GM12878 (cell line): ENCODE results near the gene SHOC2. TPM values are rescaled to one million over a fixed set of nuclear protein-coding genes. Genes with fewer than 3 reads are reported as not detected.

Source experiments
- ATAC-seq: fragments of 200-7000 bp; cut with Tn5 transposase; 3 replicates; pipeline ENCODE4 v1.9.1; 2020; ENCODE audit warnings: mild to moderate bottlenecking, moderate library complexity
- BruUV-seq: library from RNA; stranded (reverse); fragments of 400-500 nt; replicated peaks from 2 replicates; lab custom pipeline; 2021; lab: Mats Ljungman, UMichigan
- CTCF ChIA-PET: fragments of 300-600 bp; sonication (Branson Sonifier 250); formaldehyde crosslinking; extraction: SDS; loops from one replicate; lab custom pipeline; 2021; ENCODE audit warnings: inconsistent platforms; lab: Yijun Ruan, JAX
- POLR2A ChIA-PET: fragments of 350-600 bp; formaldehyde crosslinking; extraction: SDS; loops from one replicate; lab custom pipeline; 2021; ENCODE audit warnings: inconsistent platforms; lab: Charles Lee
- RAD21 ChIA-PET: fragments of 300-600 bp; sonication (Branson Sonifier 250); formaldehyde crosslinking; loops from one replicate; lab custom pipeline; 2023; ENCODE audit warnings: antibody characterized with exemption; ENCODE audit not compliant: unreplicated experiment; lab: Charles Lee
- SMC1A ChIA-PET: fragments of 300-600 bp; sonication (Branson Sonifier 250); formaldehyde crosslinking; loops from one replicate; lab custom pipeline; 2023; ENCODE audit not compliant: unreplicated experiment, uncharacterized antibody; lab: Charles Lee
- DNase-seq: peaks from one replicate; pipeline ENCODE4 v3.0.0-alpha.2; 2011; ENCODE audit warnings: low read depth, low spot score
- FAIRE-seq: peaks from 3 replicates; lab custom pipeline; 2011; peaks lifted over from hg19 to GRCh38; lab: Jason Lieb, UNC
- H2AFZ ChIP-seq: 2 replicates; pipeline ENCODE4 v1.6.0; 2011; ENCODE audit warnings: low read depth, low read length, control low read depth; ENCODE audit not compliant: control insufficient read depth
- H3K27ac ChIP-seq: 2 replicates; pipeline ENCODE4 v1.5.1; 2011; ENCODE audit warnings: control low read depth; ENCODE audit not compliant: control insufficient read depth, insufficient read depth
- H3K27me3 ChIP-seq, 2 experiments: replicated peaks in 1 of 2; 2 replicates each; pipeline versions ENCODE4 v1.6.0 to v1.6.1; 2011; ENCODE audit warnings: low read length in 1 of 2; ENCODE audit not compliant: control insufficient read depth in 2 of 2, insufficient read depth in 2 of 2
- H3K36me3 ChIP-seq, 2 experiments: 2 replicates each; pipeline ENCODE4 v1.5.1; 2011; ENCODE audit warnings: low read length in 1 of 2; ENCODE audit not compliant: control insufficient read depth in 2 of 2, insufficient read depth in 2 of 2
- H3K4me1 ChIP-seq: 2 replicates; pipeline ENCODE4 v1.6.1; 2011; ENCODE audit warnings: mild to moderate bottlenecking, low read length, moderate library complexity, mixed read lengths; ENCODE audit not compliant: control insufficient read depth, insufficient read depth
- H3K4me2 ChIP-seq: 2 replicates; pipeline ENCODE4 v1.6.0; 2011; ENCODE audit warnings: control low read depth; ENCODE audit not compliant: control insufficient read depth, insufficient read depth
- H3K4me3 ChIP-seq: fragments of 200-600 bp; sonication (generic); 2 replicates; pipeline ENCODE4 v1.5.1; 2016
- H3K79me2 ChIP-seq: 2 replicates; pipeline ENCODE4 v1.6.0; 2011; ENCODE audit warnings: low read length; ENCODE audit not compliant: control insufficient read depth, insufficient read depth
- H3K9ac ChIP-seq: 2 replicates; pipeline ENCODE4 v1.8.0; 2011; ENCODE audit warnings: low read length, control low read depth, mixed read lengths; ENCODE audit not compliant: control insufficient read depth, insufficient read depth
- H3K9me3 ChIP-seq: replicated peaks from 3 replicates; pipeline ENCODE4 v1.5.1; 2011; ENCODE audit warnings: mild to moderate bottlenecking, low read length; ENCODE audit not compliant: control insufficient read depth, insufficient read depth
- H4K20me1 ChIP-seq: 2 replicates; pipeline ENCODE4 v1.6.0; 2011; ENCODE audit not compliant: control insufficient read depth, insufficient read depth
- ATF3 ChIP-seq: IDR thresholded peaks from 2 replicates; pipeline ENCODE4 v1.6.1; 2011; ENCODE audit warnings: low read depth, mild to moderate bottlenecking, low read length, moderate library complexity, borderline replicate concordance; ENCODE audit errors: extremely low read depth
- BHLHE40 ChIP-seq, 2 experiments: fragments of 450-650 bp in 1 of 2; IDR thresholded peaks; 2 replicates each; pipeline ENCODE4 v1.6.1; 2011 to 2017; ENCODE audit warnings: low read depth in 2 of 2, borderline replicate concordance in 1 of 2, improper control_type of control experiment in 1 of 2, low read length in 1 of 2, mild to moderate bottlenecking in 1 of 2
- CHD4 ChIP-seq: fragments of 200-600 bp; sonication (generic); IDR thresholded peaks from 2 replicates; pipeline ENCODE4 v1.6.1; 2016; ENCODE audit warnings: mild to moderate bottlenecking
- E4F1 ChIP-seq: fragments of 450-650 bp; IDR thresholded peaks from 2 replicates; pipeline ENCODE4 v1.6.1; 2018; ENCODE audit warnings: borderline replicate concordance, mild to moderate bottlenecking; ENCODE audit not compliant: partially characterized antibody
- EGR1 ChIP-seq, 2 experiments: IDR thresholded peaks; 1 replicate in 1 of 2; 2 replicates in 1 of 2; pipeline ENCODE4 v1.6.1; 2011 to 2012; ENCODE audit warnings: low read depth in 2 of 2, low read length in 2 of 2, borderline replicate concordance in 1 of 2, mild to moderate bottlenecking in 1 of 2, moderate library complexity in 1 of 2
- ESRRA ChIP-seq: IDR thresholded peaks from 2 replicates; pipeline ENCODE4 v1.6.1; 2012; ENCODE audit warnings: mild to moderate bottlenecking, low read length, improper control_type of control experiment
- JUNB ChIP-seq: IDR thresholded peaks from 2 replicates; pipeline ENCODE4 v1.6.1; 2016; ENCODE audit warnings: antibody characterized with exemption, mild to moderate bottlenecking
- MEF2B ChIP-seq: fragments of 450-650 bp; IDR thresholded peaks from 2 replicates; pipeline ENCODE4 v1.6.1; 2018; ENCODE audit warnings: mild to moderate bottlenecking, moderate library complexity; ENCODE audit not compliant: partially characterized antibody, poor library complexity, severe bottlenecking
- PKNOX1 ChIP-seq: fragments of 450-650 bp; IDR thresholded peaks from 2 replicates; pipeline ENCODE4 v1.6.1; 2016; ENCODE audit warnings: mild to moderate bottlenecking
- RAD51 ChIP-seq: fragments of 450-650 bp; IDR thresholded peaks from 2 replicates; pipeline ENCODE4 v1.6.1; 2016; ENCODE audit warnings: moderate library complexity, mild to moderate bottlenecking, inconsistent platforms
- RUNX3 ChIP-seq: IDR thresholded peaks from 2 replicates; pipeline ENCODE4 v1.6.1; 2012; ENCODE audit warnings: low read length, inconsistent platforms
- SIX5 ChIP-seq: IDR thresholded peaks from 2 replicates; pipeline ENCODE4 v1.6.1; 2011; ENCODE audit warnings: mild to moderate bottlenecking, low read depth, low read length, moderate library complexity; ENCODE audit not compliant: severe bottlenecking
- TAF1 ChIP-seq: IDR thresholded peaks from 2 replicates; pipeline ENCODE4 v1.6.1; 2011; ENCODE audit warnings: mild to moderate bottlenecking, low read depth, low read length, borderline replicate concordance
- ZNF207 ChIP-seq: fragments of 450-650 bp; IDR thresholded peaks from 2 replicates; pipeline ENCODE4 v1.6.1; 2014; ENCODE audit warnings: antibody characterized with exemption, mild to moderate bottlenecking, borderline replicate concordance
- ZNF24 ChIP-seq: fragments of 450-650 bp; IDR thresholded peaks from 2 replicates; pipeline ENCODE4 v1.6.1; 2017; ENCODE audit warnings: antibody characterized with exemption, mild to moderate bottlenecking
- WGBS: methylation state at CpG from one replicate; pipeline ENCODE4 v1.1.6; 2016; ENCODE audit warnings: low lambda C conversion rate; ENCODE audit not compliant: insufficient replicate concordance, insufficient coverage; ENCODE audit errors: missing lambda C conversion rate; 5-methylcytosine and 5-hydroxymethylcytosine counted together
- in situ Hi-C: fragments of 300-500 bp; cut with MboI; formaldehyde crosslinking; loops from 9 replicates; pipeline ENCODE4 v1.14.3; 2018; ENCODE audit warnings: mixed read lengths
- intact Hi-C: fragments of 100-400 bp; cut with micrococcal nuclease; formaldehyde crosslinking; loops from one replicate; pipeline ENCODE4 v1.14.2; 2022; ENCODE audit not compliant: unreplicated experiment
- polyA plus RNA-seq, 11 experiments: library from polyadenylated mRNA; depleted of rRNA in 4 of 11; unstranded in 6 of 11; stranded (reverse) in 5 of 11; fragments of >200 nt; fragmentation: Nextera tagmentation in 4 of 11; fragmentation: Illumina TruSeq in 1 of 11; extraction: Ambion mirVana in 4 of 11; extraction: Trizol in 1 of 11; gene quantifications; 1 replicate in 1 of 11; 2 replicates in 10 of 11; pipeline versions ENCODE4 v1.2.1 to v1.2.3, GENCODE V29; 2011 to 2016; ENCODE audit warnings: inconsistent platforms in 2 of 11, missing spikeins in 2 of 11, low read depth in 1 of 11
- total RNA-seq, 4 experiments: library from RNA; depleted of rRNA in 3 of 4; stranded (reverse); fragments of >200 nt in 3 of 4; fragmentation: Illumina TruSeq in 1 of 4; extraction: Trizol in 1 of 4; gene quantifications; 2 replicates each; pipeline versions ENCODE4 v1.2.1 to v1.2.3, GENCODE V29; 2013 to 2021
- TF ChIP-seq, protein P1 (sequence below): IDR thresholded peaks from 2 replicates; pipeline ENCODE4 v1.6.1; 2011; ENCODE audit warnings: mild to moderate bottlenecking, low read depth, low read length, moderate library complexity; ENCODE audit not compliant: insufficient replicate concordance

The SHOC2 gene
- total and polyA plus RNA-seq, 10 of the 15 experiments (the other 5 are each of a cell fraction or from before 2014, with no cell fraction given), result 24.8 to 65.3 (median 42.6) TPM

DNA sequence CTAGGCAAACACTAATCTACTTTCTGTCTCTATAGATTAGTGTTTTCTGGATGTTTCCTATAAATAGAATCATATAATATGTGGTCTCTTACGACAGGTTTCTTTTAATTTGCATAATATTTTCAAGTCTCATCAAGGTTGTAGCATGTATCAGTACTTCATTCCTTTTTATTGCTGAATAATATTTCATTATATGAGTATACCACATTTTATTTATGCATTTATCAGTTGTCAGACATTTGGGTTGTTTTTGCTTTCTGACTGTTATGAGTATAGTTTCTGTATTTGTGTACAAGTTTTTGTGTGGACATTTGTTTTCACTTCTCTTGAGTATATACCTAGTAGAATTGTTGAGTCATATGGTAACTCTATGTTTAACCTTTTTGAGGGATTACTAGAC lies 48.2 kb downstream of the SHOC2 start:
- FAIRE-seq (no peak), ATAC-seq (peak; percentile 54), DNase-seq (no peak)
- intact Hi-C loops, result loop anchor here (2.0 kb wide), 1 partner anchor 47 kb away; no protein-coding TSS in a partner anchor
- peaks cover 3% of the 10 kb centered on the region; the same call in 1 of the 2 replicates for H3K4me1 ChIP-seq
- H3K9ac ChIP-seq, result no peak overlapping the region
- CTCF ChIA-PET, result interaction anchor here (1.5 kb wide), 1 partner anchor 14 kb away, joined by 4 read pairs; no protein-coding TSS in a partner anchor
- TF ChIP-seq SIX5 (no peak), ATF3 (no peak), ZNF24 (peak; percentile 72), RAD51 (no peak), ESRRA (no peak), PKNOX1 (0 out of 2 replicates have a peak, but pooled peaks have one; percentile 21), E4F1 (no peak), JUNB (0 out of 2 replicates have a peak, but pooled peaks have one; percentile 40), TAF1 (no peak), EGR1 (IDR thresholded peaks at IDR 0.05; ENCODE audit: borderline replicate concordance in 1 of 2, low read depth in 2 of 2, low read length in 2 of 2) (no peak), MEF2B (peak; percentile 21), CHD4 (no peak), BHLHE40 (IDR thresholded peaks at IDR 0.05; ENCODE audit: borderline replicate concordance in 1 of 2, low read depth in 2 of 2, low read length in 1 of 2) (no peak), RUNX3 (no peak), ZNF207 (no peak)
- TF ChIP-seq, protein P1, sequence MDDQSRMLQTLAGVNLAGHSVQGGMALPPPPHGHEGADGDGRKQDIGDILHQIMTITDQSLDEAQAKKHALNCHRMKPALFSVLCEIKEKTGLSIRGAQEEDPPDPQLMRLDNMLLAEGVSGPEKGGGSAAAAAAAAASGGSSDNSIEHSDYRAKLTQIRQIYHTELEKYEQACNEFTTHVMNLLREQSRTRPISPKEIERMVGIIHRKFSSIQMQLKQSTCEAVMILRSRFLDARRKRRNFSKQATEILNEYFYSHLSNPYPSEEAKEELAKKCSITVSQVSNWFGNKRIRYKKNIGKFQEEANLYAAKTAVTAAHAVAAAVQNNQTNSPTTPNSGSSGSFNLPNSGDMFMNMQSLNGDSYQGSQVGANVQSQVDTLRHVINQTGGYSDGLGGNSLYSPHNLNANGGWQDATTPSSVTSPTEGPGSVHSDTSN, result no peak
- POLR2A ChIA-PET, result no interaction called here
- no TSS peak for BruUV-seq
- no peaks in the 10 kb centered on the region for H3K27me3 ChIP-seq
- SMC1A ChIA-PET, result interaction anchor here (0.9 to 1.5 kb wide), 6 partner anchors 12 to 47 kb away, joined by 3 to 6 read pairs (median 4); no protein-coding TSS in a partner anchor
- H2AFZ ChIP-seq, result no peak overlapping the region
- 4% methylated on average over 1 of the region's 1 CpG for WGBS
- H3K36me3 ChIP-seq, result peaks cover 0 to 10% of the 10 kb centered on the region in 2 experiments; a peak in 2 of 4 replicates
- RAD21 ChIA-PET, result interaction anchor here (1.3 kb wide), 1 partner anchor 103 kb away, joined by 3 read pairs; no protein-coding TSS in a partner anchor
- H3K4me3 ChIP-seq, result no peak overlapping the region
- in situ Hi-C loops, result no loop called here
- H4K20me1 ChIP-seq, result no peaks in the 10 kb centered on the region
- no peak overlapping the region for H3K4me2 ChIP-seq
- H3K27ac ChIP-seq, result no peak overlapping the region
- H3K79me2 ChIP-seq, result peaks cover 88% of the 10 kb centered on the region
- peaks cover 3% of the 10 kb centered on the region for H3K9me3 ChIP-seq
